Measurements from ENCODE around the gene TPMT.

- TF ChIP-seq CTCF (IDR thresholded peaks at IDR 0.05; ENCODE audit: insufficient read depth, low read depth, low read length) (no peak), EZH2 (IDR thresholded peaks at IDR 0.05; ENCODE audit: insufficient read depth, low read length) (no peak)
These were observed 6.6 kb upstream of the TPMT start for GRCh38 chr6:18161431-18161830.
